Measurements from ENCODE around the gene GARNL3. TPM values are rescaled to one million over a fixed set of nuclear protein-coding genes. Genes with fewer than 3 reads are reported as not detected.

Gene GARNL3
- total and polyA plus RNA-seq, 11 donors, result 7.1 to 60.4 (median 20.3) TPM

GRCh38 chr9:127313042-127313560 lies 48.5 kb downstream of the GARNL3 start:
- peaks cover 0 to 59% (median 32%) of the 10 kb centered on the region in 12 donors for H3K4me1 ChIP-seq
- no peaks in the 10 kb centered on the region for H3K27me3 ChIP-seq
- no peak for ATAC-seq
- DNase-seq, result no peak
- H3K4me3 ChIP-seq, result no peak overlapping the region
- H3K36me3 ChIP-seq, result peaks cover 0 to 30% (median 3%) of the 10 kb centered on the region in 9 donors
- peak overlapping the region in 3 of 12 donors; percentile 2 to 73 (median 59) for H3K27ac ChIP-seq
- 95 to 97% (median 96%) methylated on average over 7 of the region's 7 CpGs for WGBS, 4 donors
- intact Hi-C loops (cut with DNase I), result loop anchor here in 6 of 10 donors (5.0 to 10.0 kb wide), 5 partner anchors 34 to 88 kb away; partner anchors contain the start of gene SLC2A8 (in 3 of the 6)
- H3K9me3 ChIP-seq, result no peaks in the 10 kb centered on the region
- TF ChIP-seq CTCF (IDR thresholded peaks at IDR 0.05) (no peak), POLR2A (IDR thresholded peaks at IDR 0.05) (no peak)

GRCh38 chr9:127314911-127315310 lies 50.3 kb downstream of the GARNL3 start:
- H3K27ac ChIP-seq, result peak overlapping the region in 11 of 12 donors; percentile 11 to 87 (median 59)
- intact Hi-C loops (cut with DNase I), result loop anchor here in 7 of 10 donors (5.0 to 10.0 kb wide), 7 partner anchors 32 to 90 kb away; partner anchors contain the start of genes SLC2A8 (in 3 of the 7) and GARNL3 (in 1 of the 7)
- DNase-seq, result peak in 1 of 5 donors; percentile 50

GRCh38 chr9:127316586-127317323 lies 52.2 kb downstream of the GARNL3 start:
- H3K9me3 ChIP-seq, result no peaks in the 10 kb centered on the region
- peak overlapping the region in 2 of 12 donors; percentile 10 to 37 for H3K27ac ChIP-seq
- H3K27me3 ChIP-seq, result no peaks in the 10 kb centered on the region
- intact Hi-C loops (cut with DNase I), result loop anchor here in 4 of 10 donors (5.0 to 10.0 kb wide), 4 partner anchors 54 to 92 kb away; partner anchors contain the start of genes GARNL3 (in 1 of the 4) and SLC2A8 (in 1 of the 4)
- no peak for TF ChIP-seq POLR2A (IDR thresholded peaks at IDR 0.05)
- TF ChIP-seq CTCF (IDR thresholded peaks at IDR 0.05), result no peak
- DNase-seq, result no peak
- ATAC-seq, result no peak
- no peak overlapping the region for H3K4me3 ChIP-seq
- WGBS, 4 donors, result 61 to 77% (median 71%) methylated on average over 5 of the region's 5 CpGs
- H3K36me3 ChIP-seq, result peaks cover 0 to 51% (median 3%) of the 10 kb centered on the region in 9 donors
- H3K4me1 ChIP-seq, result peaks cover 0 to 46% (median 26%) of the 10 kb centered on the region in 12 donors

More at GRCh38 chr9:127314911-127315310, 50.3 kb downstream of the GARNL3 start:
- Histone ChIP-seq H3K4me3 (no peak overlapping the region), H3K27me3 (no peaks in the 10 kb centered on the region), H3K9me3 (no peaks in the 10 kb centered on the region), H3K4me1 (peaks cover 0 to 59% (median 32%) of the 10 kb centered on the region in 12 donors), H3K36me3 (peaks cover 0 to 34% (median 3%) of the 10 kb centered on the region in 9 donors)
- ATAC-seq, result peak; percentile 58 to 76 (median 66)
- 65 to 78% (median 73%) methylated on average over 2 of the region's 2 CpGs for WGBS, 4 donors
- TF ChIP-seq CTCF (IDR thresholded peaks at IDR 0.05) (no peak), POLR2A (IDR thresholded peaks at IDR 0.05) (no peak)

All from heart left ventricle (tissue), 16 donors.